Thyroid gland (tissue), 4 donors: ENCODE results near the gene EML6.

Experiments used
- POLR2A ChIP-seq, 2 donors: fragments of 450-650 bp; IDR thresholded peaks; one replicate each; pipeline ENCODE4 v1.6.1; 2017; ENCODE audit warnings: antibody characterized with exemption in 2 of 2, mild to moderate bottlenecking in 2 of 2, moderate library complexity in 1 of 2
- TF ChIP-seq, protein P1 (sequence below), 6 experiments: fragments of 200-600 bp in 3 of 6; fragments of 450-650 bp in 3 of 6; sonication (generic) in 3 of 6; IDR thresholded peaks; one replicate each; pipeline ENCODE4 v1.5.1; 2016 to 2019; ENCODE audit warnings: antibody characterized with exemption in 6 of 6, mild to moderate bottlenecking in 2 of 6, inconsistent platforms in 1 of 6, moderate library complexity in 1 of 6

DNA sequence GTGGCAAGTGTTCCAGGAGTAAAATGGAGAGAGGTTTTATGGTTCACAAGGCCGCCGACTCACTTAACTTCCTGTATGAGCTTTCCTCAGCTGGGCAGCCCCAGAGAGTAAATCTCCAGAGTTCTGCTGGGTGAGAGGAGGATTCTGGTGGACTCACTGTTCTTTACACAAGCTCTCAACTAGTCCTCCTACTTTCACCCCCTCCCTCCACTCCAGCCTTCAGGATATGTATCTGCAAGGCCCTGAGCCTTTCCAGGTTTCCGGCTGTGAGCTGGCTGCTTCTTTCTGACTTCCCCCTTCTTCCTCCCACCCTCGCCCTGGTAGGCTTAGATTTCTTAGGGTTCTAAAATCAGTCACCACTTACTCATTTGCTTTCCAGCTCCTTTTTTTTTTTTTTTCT is 34.0 kb downstream of the EML6 start:
- no peak for TF ChIP-seq POLR2A (IDR thresholded peaks at IDR 0.05)
- TF ChIP-seq, protein P1, sequence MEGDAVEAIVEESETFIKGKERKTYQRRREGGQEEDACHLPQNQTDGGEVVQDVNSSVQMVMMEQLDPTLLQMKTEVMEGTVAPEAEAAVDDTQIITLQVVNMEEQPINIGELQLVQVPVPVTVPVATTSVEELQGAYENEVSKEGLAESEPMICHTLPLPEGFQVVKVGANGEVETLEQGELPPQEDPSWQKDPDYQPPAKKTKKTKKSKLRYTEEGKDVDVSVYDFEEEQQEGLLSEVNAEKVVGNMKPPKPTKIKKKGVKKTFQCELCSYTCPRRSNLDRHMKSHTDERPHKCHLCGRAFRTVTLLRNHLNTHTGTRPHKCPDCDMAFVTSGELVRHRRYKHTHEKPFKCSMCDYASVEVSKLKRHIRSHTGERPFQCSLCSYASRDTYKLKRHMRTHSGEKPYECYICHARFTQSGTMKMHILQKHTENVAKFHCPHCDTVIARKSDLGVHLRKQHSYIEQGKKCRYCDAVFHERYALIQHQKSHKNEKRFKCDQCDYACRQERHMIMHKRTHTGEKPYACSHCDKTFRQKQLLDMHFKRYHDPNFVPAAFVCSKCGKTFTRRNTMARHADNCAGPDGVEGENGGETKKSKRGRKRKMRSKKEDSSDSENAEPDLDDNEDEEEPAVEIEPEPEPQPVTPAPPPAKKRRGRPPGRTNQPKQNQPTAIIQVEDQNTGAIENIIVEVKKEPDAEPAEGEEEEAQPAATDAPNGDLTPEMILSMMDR (IDR thresholded peaks at IDR 0.05) = no peak
